ENCODE results near the gene CPLANE1.

GRCh38 chr5:37116359-37116758 lies 132.8 kb downstream of the CPLANE1 start:
- TF ChIP-seq CTCF (IDR thresholded peaks at IDR 0.05) (no peak), POLR2A (IDR thresholded peaks at IDR 0.05) (no peak)

All from transverse colon (tissue), 3 donors.